Measurements from ENCODE around the gene TEX38. TPM values are rescaled to one million over a fixed set of nuclear protein-coding genes. Genes with fewer than 3 reads are reported as not detected.

TEX38 gene
- total RNA-seq, 1 donor from 2014 or later = not detected

- Mint-ChIP-seq H3K4me1 (ENCODE audit: low read depth) (no peaks in the 10 kb centered on the region), H3K27me3 (ENCODE audit: low read depth) (no peaks in the 10 kb centered on the region), H3K9me3 (ENCODE audit: low read depth) (no peaks in the 10 kb centered on the region), H3K27ac (ENCODE audit: unreplicated experiment) (no peak overlapping the region), H3K4me3 (ENCODE audit: unreplicated experiment) (no peak overlapping the region), H3K36me3 (ENCODE audit: low read depth) (peaks cover 50% of the 10 kb centered on the region)
- DNase-seq (ENCODE audit: low spot score) = no peak
- TF ChIP-seq CTCF (IDR thresholded peaks at IDR 0.05) = no peak
Measured at GRCh38 chr1:46682064-46682463, 10.4 kb downstream of the TEX38 start.

GRCh38 chr1:46684670-46685069 lies 13.0 kb downstream of the TEX38 start:
- Mint-ChIP-seq H3K36me3 (ENCODE audit: low read depth) (peaks cover 54% of the 10 kb centered on the region), H3K27ac (ENCODE audit: unreplicated experiment) (no peak overlapping the region), H3K9me3 (ENCODE audit: low read depth) (no peaks in the 10 kb centered on the region), H3K27me3 (ENCODE audit: low read depth) (no peaks in the 10 kb centered on the region), H3K4me3 (ENCODE audit: unreplicated experiment) (no peak overlapping the region), H3K4me1 (ENCODE audit: low read depth) (peaks cover 14% of the 10 kb centered on the region)
- TF ChIP-seq CTCF (IDR thresholded peaks at IDR 0.05) = no peak
- DNase-seq (ENCODE audit: low spot score) = no peak

GRCh38 chr1:46686255-46686654 lies 14.6 kb downstream of the TEX38 start:
- H3K27me3 Mint-ChIP-seq (ENCODE audit: low read depth) = no peaks in the 10 kb centered on the region
- H3K4me3 Mint-ChIP-seq (ENCODE audit: unreplicated experiment) = no peak overlapping the region
- no peak for DNase-seq (ENCODE audit: low spot score)
- no peak for TF ChIP-seq CTCF (IDR thresholded peaks at IDR 0.05)
- H3K27ac Mint-ChIP-seq (ENCODE audit: unreplicated experiment) = no peak overlapping the region
- H3K4me1 Mint-ChIP-seq (ENCODE audit: low read depth) = peaks cover 14% of the 10 kb centered on the region
- peaks cover 50% of the 10 kb centered on the region for H3K36me3 Mint-ChIP-seq (ENCODE audit: low read depth)
- no peaks in the 10 kb centered on the region for H3K9me3 Mint-ChIP-seq (ENCODE audit: low read depth)

GRCh38 chr1:46687093-46687659 lies 15.5 kb downstream of the TEX38 start:
- TF ChIP-seq CTCF (IDR thresholded peaks at IDR 0.05) = no peak
- no peak overlapping the region for H3K4me3 Mint-ChIP-seq (ENCODE audit: unreplicated experiment)
- H3K27me3 Mint-ChIP-seq (ENCODE audit: low read depth) = no peaks in the 10 kb centered on the region
- no peaks in the 10 kb centered on the region for H3K9me3 Mint-ChIP-seq (ENCODE audit: low read depth)
- DNase-seq (ENCODE audit: low spot score) = no peak
- H3K36me3 Mint-ChIP-seq (ENCODE audit: low read depth) = peaks cover 50% of the 10 kb centered on the region
- no peak overlapping the region for H3K27ac Mint-ChIP-seq (ENCODE audit: unreplicated experiment)
- H3K4me1 Mint-ChIP-seq (ENCODE audit: low read depth) = peaks cover 16% of the 10 kb centered on the region

- Mint-ChIP-seq H3K27ac (ENCODE audit: unreplicated experiment) (no peak overlapping the region), H3K36me3 (ENCODE audit: low read depth) (peaks cover 49% of the 10 kb centered on the region), H3K9me3 (ENCODE audit: low read depth) (no peaks in the 10 kb centered on the region), H3K27me3 (ENCODE audit: low read depth) (no peaks in the 10 kb centered on the region), H3K4me3 (ENCODE audit: unreplicated experiment) (no peak overlapping the region), H3K4me1 (ENCODE audit: low read depth) (peaks cover 16% of the 10 kb centered on the region)
- no peak for TF ChIP-seq CTCF (IDR thresholded peaks at IDR 0.05)
- no peak for DNase-seq (ENCODE audit: low spot score)
Measured at GRCh38 chr1:46687921-46688509, 16.4 kb downstream of the TEX38 start.
